ENCODE measurements around the gene CDNF.
"Not testable (repeated sequence)": the region's sequence is repeated elsewhere in the genome, so short reads cannot be mapped to it uniquely, and the experiment has no call there.

The CDNF gene

DNA sequence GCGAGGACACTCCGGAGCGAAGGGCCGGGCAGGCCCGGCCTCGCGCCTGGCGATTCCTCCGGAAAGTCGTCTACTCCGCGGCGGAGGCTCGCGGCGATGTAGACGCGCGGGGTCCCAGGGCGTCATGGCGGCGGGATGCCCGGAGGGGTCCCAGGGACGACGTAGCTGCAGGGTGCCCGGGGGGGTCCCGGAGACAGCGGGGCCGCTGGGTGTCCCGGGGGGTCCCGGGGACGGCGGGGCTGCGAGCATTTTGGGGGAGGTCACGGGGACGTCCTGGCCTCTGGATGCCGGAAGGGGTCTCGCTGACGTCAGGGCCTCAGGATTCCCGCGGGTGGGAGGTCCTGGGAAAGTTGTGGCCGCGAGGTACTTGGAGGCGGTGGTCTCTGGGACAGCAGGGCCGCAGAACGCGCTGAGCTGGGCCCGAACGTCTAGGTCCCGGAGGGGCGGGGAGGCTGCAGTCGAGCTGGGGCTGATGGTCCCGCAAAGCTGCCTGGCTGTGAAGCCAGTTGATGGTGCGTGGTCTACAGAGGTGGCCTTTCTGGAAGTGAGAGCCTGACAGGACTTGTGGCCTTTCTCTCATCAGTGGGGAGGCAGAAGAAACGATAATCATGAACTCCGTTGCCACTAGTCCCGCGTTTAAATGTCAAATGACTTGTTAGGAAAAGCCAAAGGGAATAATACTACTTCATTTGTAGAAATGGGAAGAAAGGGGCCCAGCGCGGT is 906 bp upstream of the CDNF start:
- peak; percentile 71 for DNase-seq

DNA sequence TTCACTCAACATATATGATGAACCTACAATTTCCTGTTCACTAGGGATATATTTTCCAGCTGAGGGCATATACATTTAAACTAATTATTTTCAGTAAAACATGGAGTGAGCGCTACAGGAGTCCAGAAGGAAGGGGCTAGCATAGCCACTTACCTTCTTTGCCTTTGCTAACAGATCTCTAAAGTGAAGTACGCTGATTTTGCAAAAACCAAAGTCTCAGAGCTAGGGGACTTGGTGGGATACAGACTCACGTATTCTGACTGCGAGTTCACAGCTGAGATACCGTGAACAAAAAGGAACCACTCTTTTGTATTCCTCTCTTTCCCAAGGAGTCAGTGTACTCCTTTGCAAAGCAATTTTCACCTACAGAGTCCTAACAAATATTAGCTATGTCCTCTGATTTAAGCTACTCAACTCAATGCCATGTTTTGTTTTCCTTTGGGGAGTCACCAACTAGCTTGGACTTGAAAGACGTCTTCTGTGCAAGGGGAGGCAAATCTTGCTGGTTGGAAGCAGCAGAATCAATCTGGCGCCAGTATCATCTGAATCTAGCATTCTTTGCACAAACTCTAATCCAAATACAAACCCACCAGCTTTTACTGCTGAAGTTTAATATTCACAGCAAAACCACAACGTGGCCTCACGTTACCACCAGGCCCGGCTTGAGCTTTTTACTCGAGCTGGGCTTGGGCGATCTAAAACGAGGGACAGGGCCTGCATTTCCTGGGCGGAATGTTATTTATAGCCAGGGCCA is 657 bp downstream of the CDNF start:
- no peak for DNase-seq

DNA sequence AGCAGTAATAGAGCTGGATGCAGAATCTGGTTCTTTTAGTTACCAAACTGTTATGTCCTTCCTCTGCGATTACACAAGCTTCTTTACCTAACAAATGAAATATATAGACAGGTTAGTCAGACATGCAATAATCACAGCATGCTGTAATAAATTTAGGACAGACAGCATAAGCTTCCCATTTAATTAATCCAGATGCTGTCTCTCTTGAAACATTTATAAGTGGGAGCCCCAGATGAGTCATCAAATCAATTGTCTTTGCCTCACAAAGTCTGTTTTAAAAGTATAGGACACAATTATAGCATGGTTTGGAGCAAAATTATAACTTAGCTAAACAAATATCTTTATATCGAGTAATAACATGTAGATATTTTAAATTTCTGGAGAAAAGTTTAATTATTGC is 1.6 kb downstream of the CDNF start:
- no peak for DNase-seq

DNA sequence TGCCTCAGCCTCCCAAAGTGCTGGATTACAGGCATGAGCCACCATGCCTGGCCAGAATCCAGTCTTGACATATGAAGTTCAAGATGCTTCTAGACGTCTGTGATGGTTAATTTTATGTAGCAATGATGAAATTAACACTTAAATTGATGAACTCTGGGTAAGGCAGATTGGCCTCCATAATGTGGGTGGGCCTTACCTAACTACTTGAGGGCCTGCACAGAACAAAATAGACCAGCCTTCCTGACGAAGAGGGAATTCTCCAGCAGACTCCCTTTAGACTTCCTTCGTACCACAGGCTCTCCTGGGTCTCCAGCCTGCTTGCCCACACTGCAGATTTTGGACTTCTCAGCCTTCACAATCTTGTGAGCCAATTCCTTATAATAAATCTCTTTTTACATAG is 4.7 kb downstream of the CDNF start:
- DNase-seq, result no peak

DNA sequence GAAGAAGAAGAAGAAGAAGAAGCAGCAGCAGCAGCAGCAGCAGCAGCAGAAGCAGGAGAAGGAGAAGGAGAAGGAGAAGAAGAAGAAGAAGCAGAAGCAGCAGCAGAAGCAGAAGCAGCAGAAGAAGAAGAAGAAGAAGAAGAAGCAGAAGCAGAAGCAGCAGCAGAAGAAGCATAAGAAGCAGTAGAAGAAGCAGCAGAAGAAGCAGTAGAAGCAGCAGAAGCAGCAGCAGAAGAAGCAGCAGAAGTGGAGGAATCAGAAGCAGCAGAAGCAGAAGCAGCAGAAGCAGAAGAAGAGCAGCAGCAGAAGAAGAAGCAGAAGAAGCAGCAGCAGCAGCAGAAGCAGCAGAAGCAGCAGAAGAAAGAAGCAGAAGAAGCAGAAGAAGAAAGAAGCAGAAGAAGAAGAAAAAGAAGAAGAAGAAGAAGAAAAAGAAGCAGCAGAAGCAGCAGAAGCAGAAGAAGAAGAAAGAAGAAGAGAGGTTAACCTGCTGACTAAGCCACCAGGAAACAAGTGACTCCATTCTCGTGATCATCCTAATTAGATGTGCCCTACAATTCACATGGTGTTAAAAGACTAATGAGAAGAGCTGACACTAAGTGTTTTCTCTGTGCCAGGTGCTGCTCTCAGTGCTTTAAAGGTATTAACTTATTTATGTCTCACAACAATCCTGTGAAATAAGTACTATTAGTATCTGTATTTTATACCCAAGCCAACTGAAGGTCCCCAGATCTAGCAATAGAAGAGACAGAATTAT is 11.6 kb downstream of the CDNF start:
- DNase-seq, result no peak

DNA sequence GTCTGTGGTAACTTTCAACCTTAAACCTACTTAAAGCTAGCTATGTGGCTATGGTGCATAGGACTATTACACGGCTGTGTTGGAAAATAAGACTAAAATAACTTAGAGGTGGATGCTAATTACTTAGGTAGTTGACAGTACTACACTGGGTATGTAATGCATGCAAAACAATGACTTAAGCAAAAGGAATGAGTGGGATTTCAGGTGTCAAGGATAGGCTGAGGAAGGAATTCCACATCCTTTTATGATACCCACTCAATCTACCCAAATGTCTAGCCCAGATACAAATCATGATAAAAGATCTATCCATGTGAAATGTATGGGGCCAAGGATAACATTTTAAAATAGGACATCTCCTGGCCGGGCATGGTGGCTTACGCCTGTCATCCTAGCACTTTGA is 13.9 kb downstream of the CDNF start:
- no peak for DNase-seq

DNA sequence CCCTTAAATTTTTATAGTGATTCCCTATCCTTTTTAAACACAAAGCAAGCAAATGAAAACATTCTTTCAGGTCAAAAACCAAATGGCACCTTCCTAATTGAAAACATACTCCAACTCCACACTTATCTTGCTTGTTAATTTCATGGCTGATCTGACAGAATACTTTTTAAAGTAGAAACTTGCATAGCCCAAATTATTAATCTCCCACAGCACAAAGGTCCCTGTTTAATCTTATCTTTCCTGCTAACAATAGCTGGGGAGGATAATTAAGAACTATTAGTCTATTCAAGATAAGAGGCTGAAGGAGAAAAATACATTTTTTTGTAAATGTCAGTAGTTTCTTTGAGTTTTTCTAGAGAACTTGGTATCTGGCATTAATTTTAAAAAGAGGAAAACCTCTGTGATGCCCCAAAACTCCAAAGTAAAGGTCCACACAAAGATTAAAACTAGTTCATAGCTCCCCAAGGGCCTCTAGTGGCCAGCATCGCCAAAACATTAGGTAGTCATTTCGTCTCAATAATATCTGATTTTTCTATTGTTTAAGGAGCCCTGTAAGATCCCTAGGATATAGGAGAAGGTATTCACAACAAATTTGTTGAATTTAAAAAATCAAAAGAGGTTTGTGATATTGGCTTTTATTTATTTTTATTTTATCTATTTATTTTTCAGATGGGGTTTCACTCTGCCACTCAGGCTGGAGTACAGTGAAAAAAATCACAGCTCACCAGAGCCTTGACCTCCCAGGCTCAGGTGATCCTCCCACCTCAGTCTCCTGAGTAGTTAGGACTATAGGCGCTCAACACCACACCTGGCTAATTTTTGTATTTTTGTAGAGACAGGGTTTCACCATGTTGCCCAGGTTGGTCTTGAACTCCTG is 14.7 kb downstream of the CDNF start:
- peak; percentile 36 for DNase-seq

DNA sequence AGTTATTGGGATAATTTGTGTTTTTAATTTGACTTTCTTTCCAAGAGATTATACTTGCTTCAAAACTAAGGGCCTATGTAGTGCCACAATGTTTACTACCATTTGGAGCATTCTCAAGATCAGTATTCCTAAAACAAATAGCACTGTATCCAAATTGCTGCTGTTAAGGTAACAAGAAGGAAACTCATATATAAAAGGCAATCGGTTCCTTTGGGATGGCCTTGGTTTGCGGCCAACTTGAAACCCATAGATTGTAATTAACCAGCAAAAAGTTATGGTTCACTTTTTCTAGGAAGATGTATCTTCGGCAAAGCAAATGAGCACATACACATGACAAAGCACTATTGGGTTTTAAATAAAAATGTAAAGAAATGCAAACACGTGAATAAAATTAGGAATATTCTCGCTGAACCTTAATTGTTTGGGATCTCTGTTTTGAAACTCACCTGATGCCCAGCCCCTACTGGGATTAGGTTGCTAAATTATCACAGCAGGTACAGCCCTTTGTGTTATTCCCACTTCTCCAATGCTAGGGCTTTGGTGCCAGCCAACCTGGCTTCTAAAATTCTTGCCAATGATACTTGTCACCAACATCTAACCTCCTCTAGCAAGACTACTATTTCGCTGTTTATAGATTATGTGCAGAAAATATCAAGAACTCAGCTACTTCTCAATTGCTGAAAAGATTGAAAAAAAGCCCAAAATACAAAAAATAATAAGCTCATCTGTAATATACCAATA is 16.0 kb downstream of the CDNF start:
- no peak for DNase-seq

DNA sequence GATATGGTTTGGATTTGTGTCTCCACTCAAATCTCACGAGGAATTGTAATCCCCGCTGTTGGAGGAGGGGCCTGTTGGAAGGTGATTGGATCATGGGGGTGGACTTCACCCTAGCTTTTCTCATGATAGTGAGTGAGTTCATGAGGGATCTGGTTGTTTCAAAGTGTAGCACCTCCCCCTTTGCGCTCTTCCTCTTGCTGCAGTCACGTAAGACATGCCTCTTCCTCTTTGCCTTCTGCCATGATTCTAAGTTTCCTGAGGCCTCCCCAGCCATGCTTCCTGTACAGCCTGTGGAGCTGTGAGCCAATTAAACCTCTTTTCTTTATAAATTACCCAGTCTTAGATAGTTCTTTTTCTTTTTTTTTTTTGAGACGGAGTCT is 17.1 kb downstream of the CDNF start:
- no peak for DNase-seq

DNA sequence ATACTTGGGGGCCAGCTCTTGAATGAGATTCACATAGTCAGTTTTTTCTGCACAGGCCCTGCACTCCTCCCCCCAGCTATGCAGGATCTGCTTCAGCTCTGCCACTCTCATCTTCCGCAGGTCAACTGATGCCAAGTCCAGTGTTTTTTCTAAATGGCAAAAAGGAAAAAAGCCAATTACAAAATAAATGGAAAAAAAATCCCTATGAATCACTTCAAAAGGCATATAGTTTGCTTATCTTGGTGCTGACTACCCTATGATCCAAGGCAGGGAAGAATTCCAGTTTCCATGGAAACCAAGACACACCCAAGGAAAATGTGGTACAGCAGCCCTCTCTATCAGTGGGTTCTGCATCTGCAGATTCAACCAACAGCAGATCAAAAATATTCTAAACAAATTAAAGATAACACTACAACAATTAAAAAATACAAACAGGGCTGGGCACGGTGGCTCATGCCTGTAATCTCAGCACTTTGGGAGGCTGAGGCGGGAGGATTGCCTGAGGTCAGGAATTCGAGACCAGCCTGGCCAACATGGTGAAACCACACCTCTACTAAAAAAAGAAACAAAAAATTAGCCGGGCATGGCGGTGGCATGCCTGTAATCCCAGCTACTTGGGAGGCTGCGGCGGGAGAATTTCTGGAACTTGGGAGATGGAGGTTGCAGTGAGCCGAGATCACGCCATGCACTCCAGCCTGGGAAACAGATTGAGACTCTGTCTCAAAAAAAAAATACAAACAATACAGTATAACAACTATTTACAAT is 17.6 kb downstream of the CDNF start:
- DNase-seq, result no peak

DNA sequence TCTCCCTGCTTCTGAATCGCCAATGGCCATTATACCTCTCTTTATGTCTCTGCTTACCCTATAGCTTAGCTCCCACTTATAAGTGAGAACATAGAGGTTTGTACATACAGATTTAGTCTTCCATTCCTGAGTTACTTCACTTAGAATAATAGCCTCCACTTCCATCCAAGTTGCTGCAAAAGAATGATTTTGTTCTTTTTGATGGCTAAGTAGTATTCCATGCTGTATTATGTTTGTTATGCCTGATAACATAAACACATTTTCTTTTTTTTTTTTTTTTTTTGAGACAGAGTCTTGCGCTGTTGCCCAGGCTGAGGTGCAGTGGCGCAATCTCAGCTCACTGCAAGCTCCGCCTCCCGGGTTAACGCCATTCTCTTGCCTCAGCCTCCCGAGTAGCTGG is 21.1 kb downstream of the CDNF start:
- not testable (repeated sequence) for DNase-seq

DNA sequence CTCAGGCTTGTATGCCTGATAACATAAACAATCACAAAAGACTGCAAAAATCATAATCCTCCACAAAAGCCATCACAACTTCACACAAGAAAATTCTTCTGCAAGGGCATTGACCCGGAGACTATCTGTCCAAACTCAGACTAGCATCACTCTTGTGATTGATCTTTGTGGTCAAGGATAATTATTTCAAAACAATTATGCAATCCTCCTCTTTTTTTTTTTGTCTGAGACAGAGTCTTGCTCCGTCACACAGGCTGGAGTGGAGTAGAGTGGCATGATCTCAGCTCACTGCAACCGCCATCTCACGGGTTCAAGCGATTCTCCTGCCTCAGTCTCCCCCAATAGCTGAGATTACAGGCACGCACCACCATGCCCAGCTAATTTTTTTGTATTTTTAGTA is 22.2 kb downstream of the CDNF start:
- no peak for DNase-seq

DNA sequence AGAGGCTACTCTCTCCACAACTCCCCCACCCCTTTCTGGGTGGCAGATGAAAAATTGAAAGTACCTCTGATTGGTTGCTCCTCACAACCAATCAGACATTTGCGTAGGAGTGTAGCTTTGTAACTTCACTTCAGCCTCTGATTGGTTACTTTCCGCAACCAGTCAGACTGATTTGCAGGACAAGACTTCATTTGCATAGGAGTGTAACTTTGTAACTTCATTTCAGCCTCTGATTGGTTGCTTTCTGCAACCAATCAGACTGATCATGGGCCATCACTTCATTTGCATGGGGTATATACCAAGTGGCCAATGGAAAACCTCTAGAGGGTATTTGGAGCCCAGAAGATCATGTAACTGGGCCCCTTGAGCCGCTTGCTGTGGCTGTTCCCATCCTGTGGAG is 25.6 kb downstream of the CDNF start:
- no peak for DNase-seq

DNA sequence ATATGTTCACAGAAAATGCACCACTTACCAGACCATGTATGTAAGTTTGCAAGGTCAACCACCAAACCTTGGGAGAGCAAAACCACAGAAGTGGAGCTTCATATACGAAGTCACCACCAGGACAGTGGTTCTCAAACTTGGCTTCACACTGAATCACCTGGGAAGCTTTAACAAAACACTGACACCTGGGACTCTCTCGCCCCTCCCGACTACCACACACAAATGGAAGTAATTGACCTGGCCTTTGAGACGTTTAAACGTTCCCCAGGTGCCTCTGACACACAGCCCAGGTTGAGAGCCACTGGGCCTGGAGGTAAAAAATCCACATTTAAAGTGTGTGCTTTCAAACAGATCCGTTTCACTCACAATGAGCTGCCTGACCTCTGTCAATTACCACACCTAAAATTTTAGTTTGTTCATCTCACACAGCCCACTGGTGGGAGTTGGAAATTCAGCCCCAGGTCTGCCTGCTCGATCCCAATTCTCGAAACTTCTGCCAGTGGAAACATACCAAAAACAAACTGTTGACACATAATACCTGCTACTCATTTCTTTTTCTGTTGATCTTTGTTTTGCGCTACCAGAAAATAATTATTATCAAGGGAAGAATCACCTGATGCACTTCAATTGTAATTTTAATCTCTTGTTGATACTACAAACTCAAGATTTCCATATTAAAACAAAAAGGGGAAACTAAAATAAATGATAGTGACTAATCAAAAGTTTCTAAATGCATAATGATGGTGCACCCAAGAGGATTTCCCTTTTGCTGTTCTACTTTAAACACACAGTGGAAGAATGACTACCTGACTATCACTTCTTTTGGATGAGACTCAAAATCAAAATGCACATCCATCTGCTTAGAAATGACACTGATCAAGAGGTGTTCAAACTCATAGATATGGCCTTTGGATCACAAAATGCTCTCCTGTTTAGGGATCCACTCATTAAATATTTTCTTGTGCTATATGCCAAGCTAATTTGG is 26.6 kb downstream of the CDNF start:
- DNase-seq, result no peak

DNA sequence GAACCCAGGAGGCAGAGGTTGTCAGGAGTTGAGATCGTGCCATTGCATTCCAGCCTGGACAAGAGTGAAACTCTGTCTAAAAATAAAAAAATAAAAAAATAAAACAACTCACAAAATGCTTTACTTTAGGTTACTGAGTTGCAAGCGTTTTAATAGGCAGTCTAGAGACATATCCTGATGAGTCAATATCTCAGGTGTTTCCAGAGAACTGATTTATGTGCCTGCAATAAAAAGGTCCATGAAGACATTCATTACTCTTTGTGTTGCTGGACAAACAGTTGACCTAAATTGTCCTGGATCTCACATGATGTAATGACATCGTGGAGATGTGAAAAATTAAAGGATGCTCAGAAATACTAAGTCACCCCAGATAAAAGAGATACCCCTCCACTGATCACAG is 31.5 kb downstream of the CDNF start:
- no peak for DNase-seq

DNA sequence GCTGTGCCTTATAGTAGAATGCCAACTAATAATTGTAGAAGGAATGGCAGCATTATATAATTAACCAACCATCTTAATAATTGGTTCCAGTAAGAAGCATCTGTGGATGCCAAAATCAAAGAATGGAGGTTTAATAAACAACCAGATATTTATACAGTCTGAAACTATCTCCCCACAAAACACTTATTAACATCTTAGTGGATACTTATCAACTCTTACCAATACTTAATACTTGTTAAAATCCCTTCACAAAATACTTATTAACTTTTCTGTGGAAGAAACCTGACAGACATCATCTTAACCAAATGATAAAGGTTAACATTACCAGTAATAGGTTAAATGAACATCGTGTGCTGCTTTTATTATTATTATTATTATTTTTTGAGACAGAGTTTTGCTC is 34.0 kb downstream of the CDNF start:
- DNase-seq, result no peak

DNA sequence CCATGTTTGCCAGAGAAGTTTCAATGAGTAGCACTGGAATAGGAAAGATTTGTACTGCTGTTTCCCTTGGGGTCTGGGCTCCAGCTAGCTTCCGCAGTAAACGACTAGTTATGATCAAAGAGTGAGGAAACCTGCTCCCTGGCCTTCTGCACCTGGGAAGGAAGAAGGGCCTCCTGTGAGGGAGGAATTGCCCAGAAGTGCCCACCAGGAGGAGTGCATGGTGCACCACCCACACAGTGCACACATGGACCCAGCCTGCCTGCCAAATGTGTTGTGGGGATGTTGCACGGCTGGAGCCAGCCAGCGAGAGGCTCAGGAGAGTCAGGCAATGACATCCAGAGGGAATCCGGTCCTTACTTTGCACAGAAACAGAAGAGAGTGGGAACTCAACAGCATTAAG is 36.1 kb downstream of the CDNF start:
- peak; percentile 35 for DNase-seq

DNA sequence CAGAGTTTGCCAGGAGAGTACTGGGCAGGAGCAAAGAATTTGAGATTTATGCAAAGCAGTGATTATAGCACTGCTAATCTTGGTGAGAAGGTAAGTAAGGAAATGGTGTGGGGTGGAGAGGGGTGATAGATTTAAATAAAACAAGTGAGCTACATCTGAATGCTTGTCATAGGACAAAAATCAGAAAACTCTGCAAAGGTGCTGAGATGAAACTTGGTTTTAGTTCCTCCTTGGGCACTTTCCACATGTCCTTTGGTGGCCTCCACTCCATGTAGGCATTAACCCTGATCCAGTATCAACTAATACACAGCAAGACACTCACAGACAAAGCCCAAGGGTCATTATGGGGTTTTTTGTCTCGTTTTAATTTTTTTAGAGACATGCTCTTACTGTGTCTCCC is 37.4 kb downstream of the CDNF start:
- no peak for DNase-seq

DNA sequence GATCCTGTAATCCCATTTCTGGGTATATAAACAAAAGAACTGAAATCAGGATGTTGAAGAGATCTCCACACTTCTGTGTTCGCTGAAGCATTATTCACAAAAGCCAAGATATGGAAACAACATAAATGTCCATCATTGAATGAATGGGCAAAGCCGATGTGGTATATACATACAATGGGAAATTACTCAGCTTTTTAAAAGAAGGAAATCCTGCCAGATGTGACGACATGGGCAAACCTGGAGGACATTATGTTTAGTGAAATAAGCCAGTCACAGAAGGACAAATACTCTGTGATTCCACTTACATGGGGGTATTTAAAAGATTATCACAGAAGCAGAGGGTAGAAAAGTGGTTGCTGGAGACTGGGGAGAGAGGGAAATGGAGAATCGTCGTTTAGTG is 39.2 kb downstream of the CDNF start:
- no peak for DNase-seq

DNA sequence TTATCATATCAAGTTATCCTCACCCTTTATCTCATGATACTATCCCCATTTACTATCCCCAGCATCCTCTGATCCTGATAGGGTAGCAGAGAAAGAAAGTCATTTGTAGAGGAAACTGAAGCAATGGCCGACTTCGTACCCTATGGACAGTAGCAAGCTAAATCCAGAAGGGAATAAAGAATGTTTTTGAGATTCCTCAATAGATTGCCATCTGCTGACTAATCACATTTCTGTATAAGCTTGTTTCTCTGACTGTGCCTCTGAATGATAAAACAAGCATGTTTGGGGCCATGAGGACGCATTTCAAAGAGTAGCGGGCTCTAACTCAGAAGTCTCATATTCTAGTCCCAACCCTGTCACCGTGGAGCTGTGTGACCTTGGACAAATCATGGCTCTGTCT is 49.9 kb downstream of the CDNF start:
- no peak for DNase-seq

Measured in femur (tissue), 1 donor.